Glomerular visceral epithelial cell (primary cell): ENCODE results near the gene ESAM.
"Not testable (repeated sequence)": the region's sequence is repeated elsewhere in the genome, so short reads cannot be mapped to it uniquely, and the experiment has no call there.

Experiments used
- DNase-seq: peaks from one replicate; pipeline ENCODE4 v3.0.0-alpha.2; 2016; ENCODE audit errors: extremely low spot score

Gene ESAM

GRCh38 chr11:124776865-124777645 is 15.0 kb upstream of the ESAM start:
- DNase-seq, result no peak

GRCh38 chr11:124770959-124771358 is 8.9 kb upstream of the ESAM start:
- DNase-seq, result not testable (repeated sequence)

DNA sequence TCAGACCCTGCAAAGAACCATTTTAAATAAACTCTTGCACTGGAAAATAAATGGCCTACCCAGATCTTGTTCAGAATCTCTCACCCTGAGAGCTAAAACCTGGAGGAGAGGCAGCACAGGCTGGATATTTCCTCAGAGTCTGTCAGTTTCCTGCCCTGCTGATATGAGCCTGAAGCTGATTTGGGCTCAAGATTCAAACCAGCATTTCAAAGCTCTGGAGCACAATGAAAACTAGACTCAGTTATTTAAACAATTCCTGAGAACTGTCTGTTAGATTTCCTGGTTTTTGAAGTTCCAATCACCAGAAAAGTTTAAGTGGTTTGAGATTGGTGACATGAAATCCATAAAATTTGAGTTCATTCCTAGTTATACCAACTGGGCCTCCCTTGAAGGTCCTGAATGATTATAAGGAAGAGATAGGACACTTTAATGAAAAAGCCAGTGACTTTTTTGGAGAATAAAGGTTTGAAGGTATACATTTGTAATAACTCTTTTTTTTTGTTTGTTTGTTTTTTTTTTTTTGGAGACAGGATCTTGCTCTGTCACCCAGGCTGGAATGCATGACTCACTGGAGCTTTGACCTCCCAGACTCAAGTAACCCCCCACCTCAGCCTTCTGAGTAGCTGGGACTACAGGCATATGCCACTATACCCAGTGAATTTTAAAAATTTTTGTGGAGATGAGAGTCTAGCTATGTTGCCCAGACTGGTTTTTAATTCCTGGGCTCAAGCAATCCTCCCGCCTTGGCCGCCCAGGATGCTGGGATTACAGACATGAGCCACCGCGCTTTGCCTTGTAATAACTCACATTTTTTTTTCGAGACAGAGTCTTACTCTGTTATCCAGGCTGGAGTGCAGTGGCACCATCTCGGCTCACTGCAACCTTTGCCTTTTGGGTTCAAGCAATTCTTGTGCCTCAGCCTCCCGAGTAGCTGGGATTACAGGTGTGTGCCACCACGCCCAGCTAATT is 8.0 kb upstream of the ESAM start:
- no peak for DNase-seq

- DNase-seq, result no peak
These were observed 6.8 kb upstream of the ESAM start for GRCh38 chr11:124768914-124769313.

GRCh38 chr11:124766156-124766555 is 4.1 kb upstream of the ESAM start:
- no peak for DNase-seq

DNA sequence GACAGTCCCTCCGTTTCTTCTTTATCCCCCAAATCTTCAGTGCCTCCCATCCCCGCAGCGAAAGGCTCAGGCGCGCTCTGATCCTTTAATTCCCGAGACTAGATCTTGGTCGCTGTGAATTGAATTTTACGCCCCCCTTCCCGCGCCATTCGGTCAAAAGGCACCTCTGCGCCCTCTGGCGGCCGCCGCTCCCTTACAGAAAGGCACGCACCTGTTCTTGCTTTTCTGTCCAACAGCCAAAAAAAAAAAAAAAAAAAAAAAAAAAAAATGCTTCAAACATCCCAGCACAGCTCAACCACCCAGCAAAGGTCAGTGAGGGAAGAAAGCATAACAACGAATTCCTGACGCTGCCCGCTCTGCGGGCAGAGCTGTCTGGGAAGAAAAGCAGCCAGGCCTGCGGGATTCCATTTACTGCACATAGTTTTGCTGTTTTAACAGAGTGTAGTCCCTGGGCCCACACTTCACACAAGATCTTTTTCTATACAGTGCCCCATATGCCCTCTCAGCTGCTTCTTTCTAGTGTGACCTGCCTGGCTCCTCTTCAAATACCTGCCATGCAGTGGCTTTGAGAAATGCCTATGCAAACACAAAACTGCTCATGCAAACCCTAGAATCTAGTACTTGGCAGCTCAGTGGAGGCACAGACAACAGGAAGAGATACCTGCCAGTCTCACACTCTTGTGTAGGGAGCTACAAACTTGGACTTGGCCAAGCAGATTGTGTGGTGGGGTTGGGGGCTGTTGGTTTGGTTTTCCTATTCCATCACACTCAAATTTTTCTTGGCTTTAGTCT is 1.3 kb upstream of the ESAM start:
- peak; percentile 82 for DNase-seq

- no peak for DNase-seq
These were observed 600 bp upstream of the ESAM start for GRCh38 chr11:124762624-124763155.

- no peak for DNase-seq
These were observed 587 bp downstream of the ESAM start for GRCh38 chr11:124761301-124762104.

- no peak for DNase-seq
These were observed 1.3 kb downstream of the ESAM start for GRCh38 chr11:124760806-124761205.

DNA sequence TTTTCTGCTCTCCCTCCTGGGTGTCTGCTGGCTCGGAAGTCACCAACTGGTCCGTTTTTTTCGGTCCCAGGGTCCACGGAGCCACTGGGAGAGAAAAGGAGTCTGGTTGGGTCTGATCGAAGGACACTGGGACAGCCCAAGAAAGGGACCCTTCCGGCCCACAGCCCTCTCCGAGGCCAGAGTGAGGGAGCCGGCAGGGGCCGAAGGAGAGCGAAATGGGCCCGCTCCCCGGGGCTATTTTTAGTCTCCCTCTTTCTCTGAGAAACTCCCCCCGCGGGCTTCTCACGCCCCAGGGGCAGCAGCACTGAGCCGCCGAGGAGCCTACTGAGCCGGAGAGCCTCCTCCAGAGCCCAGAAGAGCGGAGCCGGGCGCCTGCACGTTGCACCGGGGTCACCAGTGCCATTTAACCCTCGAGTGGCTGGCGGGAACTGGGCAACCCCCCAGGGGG is 1.9 kb downstream of the ESAM start:
- no peak for DNase-seq

- DNase-seq, result no peak
These were observed 2.6 kb downstream of the ESAM start for GRCh38 chr11:124759266-124760204.

DNA sequence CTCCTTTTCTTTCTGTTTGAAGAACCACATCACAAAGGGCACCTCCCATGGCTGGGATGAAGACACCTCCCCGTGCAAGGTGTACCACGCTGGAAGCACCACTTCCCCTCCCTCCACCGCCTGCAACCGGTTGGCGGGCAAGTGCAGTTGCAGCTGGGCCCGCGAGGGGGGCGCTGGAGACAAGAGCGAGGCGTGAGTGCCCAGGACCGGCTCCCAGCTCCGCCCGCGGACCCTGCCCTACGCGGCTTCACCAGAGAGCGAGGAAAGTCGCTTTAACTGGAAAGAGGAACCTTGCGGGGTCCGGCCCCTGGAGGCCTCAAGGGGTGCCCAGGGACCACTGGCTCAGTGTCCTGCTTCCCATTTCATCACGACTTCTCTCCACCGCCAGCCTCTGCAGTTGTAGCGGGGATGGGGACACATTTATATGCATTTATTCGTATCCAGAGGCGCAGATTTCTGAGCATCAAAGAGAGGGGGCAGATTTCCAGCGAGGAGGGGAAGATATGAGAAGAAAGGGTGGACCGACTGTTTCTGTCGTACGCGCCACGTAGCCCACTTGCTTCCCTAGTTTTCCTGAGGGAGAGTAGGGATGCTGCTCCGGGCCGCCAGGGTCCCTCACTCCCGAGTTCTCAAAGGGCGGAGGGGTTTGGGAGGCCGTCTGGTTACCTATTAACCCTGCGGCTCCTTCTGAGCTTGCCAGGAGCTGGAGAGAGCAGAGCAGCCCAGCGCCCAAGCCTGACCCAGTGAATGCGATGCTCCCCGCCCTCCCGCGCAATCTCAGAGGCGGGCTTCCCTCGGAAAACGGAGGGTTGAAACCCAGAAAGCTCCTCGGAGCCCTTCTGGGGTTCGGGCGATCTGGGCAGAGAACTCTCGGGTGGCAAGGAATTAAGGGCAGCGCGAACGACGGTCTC is 3.5 kb downstream of the ESAM start:
- peak; percentile 78 for DNase-seq

DNA sequence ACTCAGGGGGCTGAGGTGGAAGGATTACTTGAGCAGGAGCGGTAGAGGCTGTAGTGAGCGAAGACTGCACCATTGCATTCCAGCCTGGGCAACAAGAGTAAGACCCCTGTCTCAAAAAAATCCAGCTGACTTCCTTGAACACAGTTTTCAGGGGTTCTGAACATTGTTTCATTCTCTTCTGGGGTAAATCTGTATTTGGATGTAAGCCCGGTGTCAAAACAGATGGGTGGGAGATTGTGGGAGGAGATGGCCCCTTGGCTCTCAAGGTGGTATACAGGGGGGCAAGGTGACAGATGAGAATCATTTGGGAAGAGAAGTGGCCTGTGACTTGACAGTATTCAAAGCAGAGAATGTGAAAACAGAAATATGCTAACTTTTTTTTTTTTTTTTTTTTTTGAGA is 4.8 kb downstream of the ESAM start:
- no peak for DNase-seq

GRCh38 chr11:124756753-124757227 is 5.3 kb downstream of the ESAM start:
- DNase-seq, result no peak

GRCh38 chr11:124756033-124756752 is 5.9 kb downstream of the ESAM start:
- DNase-seq, result no peak

DNA sequence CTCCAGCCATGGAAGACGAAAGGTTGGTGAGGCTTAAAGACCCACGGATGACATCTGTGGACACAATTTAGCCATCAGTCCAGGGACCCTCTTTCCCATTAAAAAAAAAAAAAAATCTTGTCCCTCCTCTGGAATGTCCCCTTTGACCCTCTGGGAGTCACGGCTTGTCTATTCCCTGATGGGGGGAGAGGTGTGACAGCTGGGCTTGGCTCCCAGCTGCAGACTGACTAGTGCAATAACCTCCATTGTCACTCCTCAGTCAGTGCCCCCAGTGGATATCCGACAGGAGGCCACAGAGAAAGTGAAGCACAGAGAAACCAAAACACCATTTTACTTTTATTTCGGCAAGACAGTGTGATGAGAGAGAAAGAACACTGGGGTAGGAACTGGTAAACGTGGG is 7.4 kb downstream of the ESAM start:
- DNase-seq, result no peak

- no peak for DNase-seq
These were observed 7.8 kb downstream of the ESAM start for GRCh38 chr11:124754309-124754708.

GRCh38 chr11:124753624-124754023 is 8.5 kb downstream of the ESAM start:
- no peak for DNase-seq
